ENCODE measurements around the gene ANKRD66.
"Not testable (repeated sequence)": the region's sequence is repeated elsewhere in the genome, so short reads cannot be mapped to it uniquely, and the experiment has no call there.

ANKRD66 gene

DNA sequence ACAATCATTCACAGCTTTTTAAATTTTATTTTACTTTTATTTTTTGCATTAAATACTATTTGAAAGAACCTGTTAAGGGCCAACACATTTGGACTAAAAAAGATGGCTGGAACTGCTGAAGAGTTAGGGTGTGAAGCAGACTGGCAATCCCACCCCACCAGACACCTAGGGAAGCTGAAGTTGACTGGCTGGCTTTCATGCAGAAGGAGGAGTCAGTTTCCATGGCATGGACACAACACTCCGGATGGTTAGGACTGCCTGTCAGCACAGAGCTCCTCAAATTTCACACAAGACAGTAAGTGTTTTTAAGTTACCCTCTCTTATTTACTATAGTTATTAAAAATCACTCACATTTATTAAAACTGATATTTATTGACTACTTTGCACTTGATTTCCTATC lies at the start of gene ANKRD66:
Gene ANKRD66, plus strand, starts transcription at position 238 of the 400 bp plus-strand sequence. CDS start 5,016 bp downstream, outside the sequence.
- DNase-seq (ENCODE audit: low read depth in 1 of 2, low spot score in 1 of 2), result no peak

DNA sequence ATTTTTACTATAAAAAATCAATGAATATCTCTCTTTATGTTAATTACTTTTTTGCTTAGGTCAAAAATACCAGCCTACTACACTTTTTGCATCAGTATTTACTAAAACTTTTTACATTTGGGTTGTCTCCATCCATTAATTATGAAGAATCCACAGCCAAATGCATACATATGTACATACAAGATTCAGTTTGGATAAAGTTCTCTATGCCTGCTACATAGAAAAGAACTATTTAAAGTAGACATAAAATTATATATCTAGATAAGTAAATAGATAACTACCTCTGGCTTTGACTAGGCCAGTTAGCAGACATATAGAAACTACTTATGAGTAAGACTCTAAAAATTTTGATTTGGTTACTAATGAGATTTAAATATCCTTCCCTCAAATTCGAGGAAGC lies 46.8 kb upstream of the ANKRD66 start:
- DNase-seq (ENCODE audit: low read depth in 1 of 2, low spot score in 1 of 2), result no peak

DNA sequence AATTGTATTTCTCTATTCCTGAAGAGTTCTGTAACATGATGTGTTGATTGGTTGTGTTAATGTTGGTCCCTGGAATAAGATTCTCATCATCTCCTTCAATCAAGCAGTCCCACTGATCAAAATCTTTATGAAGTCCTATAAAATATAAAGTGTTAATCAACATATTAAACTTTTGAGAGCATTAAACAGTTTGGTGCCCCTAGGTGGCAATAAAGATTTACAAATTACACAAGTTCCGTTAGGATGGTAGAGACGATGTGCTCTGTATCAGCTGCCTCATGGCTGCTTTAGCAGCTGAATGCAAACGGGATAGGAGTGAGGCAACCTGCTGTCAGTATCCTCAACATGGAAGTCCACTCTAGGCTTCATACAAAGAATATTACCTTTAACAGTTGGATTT lies 42.2 kb upstream of the ANKRD66 start:
- DNase-seq (ENCODE audit: low read depth in 1 of 2, low spot score in 1 of 2), result no peak

DNA sequence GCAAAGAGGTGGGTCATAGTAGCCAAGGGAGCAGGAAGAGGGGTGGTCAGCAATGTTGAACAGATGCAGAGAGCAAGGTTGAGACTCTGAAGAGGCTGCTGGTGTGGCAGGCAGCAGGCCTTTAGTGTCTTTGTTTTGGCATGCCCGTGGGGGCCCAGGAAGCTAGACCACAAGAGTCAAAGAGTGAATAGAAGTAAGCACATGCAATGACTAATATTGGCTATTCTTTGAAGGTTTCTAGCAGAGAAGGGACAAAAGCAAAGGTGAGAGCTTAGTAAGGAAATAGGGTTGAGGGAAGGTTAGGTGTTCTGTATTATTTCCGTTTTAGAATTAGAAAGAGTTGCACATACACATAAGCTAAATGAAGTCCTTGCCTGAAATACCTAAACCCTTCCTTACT lies 40.3 kb upstream of the ANKRD66 start:
- no peak for DNase-seq (ENCODE audit: low read depth in 1 of 2, low spot score in 1 of 2)

DNA sequence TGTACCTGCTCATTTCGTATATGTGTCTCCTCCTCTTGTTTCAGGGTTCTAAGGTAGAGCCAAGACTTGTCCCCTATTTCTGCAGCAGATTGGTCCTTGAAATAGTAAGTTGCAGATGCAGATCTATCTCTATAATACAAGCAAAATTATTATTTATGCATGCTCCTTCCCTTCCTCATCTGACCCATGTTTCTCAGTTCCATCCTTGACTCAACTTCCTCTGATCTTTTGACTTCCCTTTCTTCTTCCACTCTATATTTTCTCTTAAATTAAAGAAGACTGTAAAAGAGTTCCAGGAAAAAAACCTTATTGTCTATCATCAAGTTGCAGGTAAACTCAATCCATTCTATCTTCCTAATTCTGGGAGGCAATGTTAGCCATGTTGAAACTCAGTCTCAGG lies 35.2 kb upstream of the ANKRD66 start:
- no peak for DNase-seq (ENCODE audit: low read depth in 1 of 2, low spot score in 1 of 2)

DNA sequence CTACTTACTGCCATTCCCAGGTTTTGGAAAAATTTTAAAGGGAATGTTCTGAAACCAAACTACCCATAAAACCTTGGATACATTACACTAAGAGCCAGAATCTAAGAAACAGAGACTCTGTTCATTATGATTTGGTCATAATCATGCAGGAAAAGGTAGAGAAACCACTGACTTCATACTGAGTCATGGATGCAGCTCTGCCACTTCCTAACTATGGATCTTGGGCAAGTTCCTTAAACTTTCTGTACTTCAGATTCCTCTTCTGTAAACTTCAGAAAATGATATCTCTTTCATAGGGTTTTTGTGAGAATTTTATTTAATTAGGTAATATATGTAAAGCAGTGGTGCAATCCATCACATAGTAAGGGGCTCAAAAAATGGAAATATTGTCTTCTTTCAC lies 31.6 kb upstream of the ANKRD66 start:
- no peak for DNase-seq (ENCODE audit: low read depth in 1 of 2, low spot score in 1 of 2)

DNA sequence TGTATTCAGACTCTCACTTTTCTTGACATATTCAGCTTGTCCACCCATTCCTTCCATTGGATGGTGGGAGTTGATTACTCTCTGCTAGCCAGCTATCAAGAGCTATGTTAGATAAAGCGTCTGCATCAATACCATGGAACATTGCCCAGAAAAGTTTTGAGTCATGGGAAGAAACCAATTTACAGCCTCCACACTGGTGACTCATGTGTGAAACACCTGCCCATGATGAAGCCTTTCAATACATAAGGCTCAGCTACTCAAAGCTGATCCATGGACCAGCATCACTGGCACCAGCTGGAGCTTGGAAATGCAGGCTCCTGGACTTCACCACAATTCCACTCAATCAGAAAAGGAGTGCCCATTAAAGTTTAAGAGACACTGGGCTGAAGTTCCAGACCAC lies 27.6 kb upstream of the ANKRD66 start:
- no peak for DNase-seq (ENCODE audit: low read depth in 1 of 2, low spot score in 1 of 2)

DNA sequence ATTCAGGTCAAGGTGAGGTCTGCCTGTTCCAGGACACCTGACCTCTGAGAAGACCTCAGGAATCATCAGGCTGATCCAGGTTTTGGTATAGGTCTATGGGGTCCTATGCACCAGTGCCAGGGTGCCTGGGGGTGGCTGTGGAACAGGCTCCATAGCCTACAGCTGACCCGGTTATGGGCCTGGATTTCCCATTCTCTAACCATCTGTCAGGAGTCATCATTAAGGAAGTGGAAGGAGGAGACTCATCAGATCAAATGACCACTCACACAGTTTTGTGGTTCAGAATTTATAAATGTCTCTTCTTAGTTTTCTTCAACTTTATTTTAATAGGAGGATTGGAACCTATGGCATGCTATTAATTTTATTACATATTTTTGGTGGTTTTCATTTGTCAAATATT lies 26.3 kb upstream of the ANKRD66 start:
- no peak for DNase-seq (ENCODE audit: low read depth in 1 of 2, low spot score in 1 of 2)

DNA sequence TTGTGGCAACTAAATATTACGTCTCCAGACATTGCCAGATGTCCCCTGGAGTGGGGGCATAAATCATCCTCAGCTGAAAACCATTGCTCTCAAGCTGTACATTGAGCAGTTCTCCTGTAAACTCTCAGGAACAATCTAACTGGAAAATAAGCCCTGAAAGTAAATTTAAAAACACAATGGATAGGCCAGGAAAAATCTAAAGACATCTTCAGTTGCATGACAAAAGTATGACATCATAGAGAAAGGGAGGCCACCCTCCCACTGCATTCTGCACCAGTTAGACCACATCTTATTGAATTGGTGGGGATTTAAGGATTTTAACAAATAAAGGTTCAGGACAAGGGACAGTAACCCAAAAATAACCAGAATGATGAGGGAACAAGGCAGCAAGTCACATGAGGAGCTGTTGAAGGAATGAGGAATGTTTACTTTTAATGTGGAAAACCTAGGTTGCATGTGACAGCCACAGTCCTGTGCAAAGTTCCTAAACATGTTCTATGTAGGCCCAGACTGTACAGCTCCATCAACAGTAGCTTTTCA lies 16.9 kb upstream of the ANKRD66 start:
- no peak for DNase-seq (ENCODE audit: low read depth in 1 of 2, low spot score in 1 of 2)

DNA sequence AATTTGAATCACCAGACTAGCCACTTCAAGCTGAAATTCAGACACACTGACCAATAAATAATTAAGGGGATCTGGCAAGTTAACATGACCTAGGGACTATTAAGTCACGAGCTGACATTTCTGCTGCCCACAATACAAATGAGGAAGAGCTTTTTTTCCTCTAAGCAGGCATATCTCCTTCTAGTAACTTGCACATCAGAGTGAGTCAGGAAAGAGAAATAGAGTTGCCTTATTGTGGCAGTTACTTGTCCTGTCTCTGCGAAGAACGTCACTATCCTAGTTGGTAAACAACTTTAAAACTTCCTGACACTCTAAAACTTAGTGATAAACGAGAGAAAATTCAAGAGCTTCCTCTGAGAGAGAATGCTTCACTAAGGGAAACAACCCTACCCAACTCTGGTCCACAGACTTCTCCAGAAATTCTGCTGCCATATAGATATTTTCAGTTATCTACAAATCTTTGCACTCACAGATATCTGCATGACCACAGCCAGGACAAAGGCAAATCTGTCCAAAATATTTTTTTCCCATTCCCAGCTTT lies 15.7 kb upstream of the ANKRD66 start:
- no peak for DNase-seq (ENCODE audit: low read depth in 1 of 2, low spot score in 1 of 2)

DNA sequence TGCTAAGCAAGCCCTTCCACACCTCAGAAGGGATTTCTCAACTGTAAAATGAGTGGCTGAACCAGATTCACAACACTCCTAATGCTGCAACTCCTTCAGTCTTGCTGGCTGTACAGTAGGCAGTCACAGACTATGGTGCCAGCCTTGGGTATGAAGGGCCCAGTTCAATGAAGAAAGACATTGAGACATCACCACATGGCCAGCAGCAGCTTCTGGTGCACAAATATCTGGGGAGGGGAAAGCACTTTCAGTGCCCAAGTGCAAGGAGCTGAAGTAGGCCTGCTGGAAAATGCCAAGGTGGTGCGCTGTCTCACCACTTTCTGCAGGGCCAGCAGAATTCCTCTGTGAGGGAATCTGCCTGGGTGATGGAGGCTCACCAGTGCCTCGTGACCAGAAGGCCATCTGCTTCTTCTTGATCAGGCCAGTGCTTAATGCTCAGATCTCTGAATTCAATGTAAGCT lies 13.4 kb upstream of the ANKRD66 start:
- no peak for DNase-seq (ENCODE audit: low read depth in 1 of 2, low spot score in 1 of 2)

DNA sequence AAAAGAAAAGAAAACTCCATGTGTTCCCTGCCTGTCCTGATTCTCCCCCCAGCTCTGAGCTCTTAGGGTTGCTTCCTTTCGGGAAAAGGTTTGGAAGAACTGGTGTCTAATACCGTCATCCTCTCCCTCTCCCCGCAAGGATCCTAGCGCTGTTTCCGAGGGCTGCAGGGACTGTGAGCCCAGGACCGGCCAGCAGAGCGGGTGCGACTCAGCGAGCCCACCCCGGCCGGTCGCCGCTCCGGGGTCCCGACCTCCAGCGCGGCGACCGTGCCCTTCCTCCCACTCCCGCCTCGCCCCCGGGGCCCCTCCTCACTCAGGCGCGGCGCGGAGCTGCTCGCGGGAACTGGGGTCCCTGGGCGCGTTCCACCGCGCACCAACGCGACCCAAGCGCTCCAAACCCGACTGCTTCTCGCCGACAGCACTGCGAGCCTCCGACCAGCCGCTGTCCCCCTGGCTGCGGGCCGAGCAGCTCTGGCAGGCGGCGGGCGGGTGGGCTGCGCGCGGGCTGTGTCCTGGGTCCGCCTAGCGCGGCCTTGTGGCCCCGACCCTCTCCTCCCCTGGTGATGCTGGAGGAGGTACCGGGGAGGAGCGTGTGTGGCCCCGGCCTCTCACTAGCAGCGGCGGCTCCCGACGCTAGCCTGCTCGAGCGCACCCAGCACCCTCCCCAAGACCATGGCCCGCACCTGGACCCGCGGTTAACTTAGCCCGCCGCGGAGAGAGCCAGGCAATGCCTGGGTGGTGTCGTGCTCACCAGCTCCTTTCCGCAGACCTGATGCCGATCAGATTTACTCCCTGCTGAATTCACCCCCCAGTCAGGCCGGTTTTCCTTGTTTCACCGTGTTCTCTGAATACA lies 11.6 kb upstream of the ANKRD66 start, which contains the start of gene PLA2G7:
Gene PLA2G7, minus strand, starts transcription at position 509 of the 853 bp plus-strand sequence. CDS start 12,484 bp downstream, outside the sequence.
- no peak for DNase-seq (ENCODE audit: low read depth in 1 of 2, low spot score in 1 of 2)

DNA sequence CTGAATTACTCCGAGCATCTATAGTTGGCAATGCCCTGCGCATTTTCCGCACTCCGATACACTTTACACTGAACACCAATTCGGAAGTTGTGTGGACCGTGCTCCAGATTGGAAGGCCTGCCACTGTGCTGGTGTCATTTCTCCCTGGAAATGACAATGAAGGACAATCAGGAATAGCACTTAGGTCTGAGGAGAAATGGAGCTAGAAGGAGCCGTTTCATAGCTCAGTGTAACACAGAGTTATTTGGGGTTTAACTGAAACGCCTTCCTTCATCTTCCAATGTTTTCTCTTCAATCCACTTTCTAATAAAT lies 11.1 kb upstream of the ANKRD66 start:
- DNase-seq (ENCODE audit: low read depth in 1 of 2, low spot score in 1 of 2), result no peak

DNA sequence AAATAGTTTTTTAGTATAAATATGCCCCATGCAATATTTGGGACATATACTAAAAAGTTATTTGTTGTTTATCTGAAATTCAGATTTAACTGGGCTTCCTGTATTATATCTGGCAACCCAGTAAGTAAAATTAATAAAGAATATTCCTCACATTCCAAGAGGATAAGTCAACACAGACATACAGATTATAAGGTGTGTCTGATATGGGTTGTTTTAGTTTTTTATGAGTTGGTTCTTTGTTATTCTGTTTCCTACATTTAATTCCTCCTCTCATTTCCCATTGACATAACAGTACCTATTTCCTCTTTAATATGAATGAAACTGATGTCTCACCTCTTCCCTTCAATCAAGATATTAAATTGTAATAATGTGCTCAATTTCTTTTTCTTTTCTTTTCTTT lies 9.8 kb upstream of the ANKRD66 start:
- no peak for DNase-seq (ENCODE audit: low read depth in 1 of 2, low spot score in 1 of 2)

DNA sequence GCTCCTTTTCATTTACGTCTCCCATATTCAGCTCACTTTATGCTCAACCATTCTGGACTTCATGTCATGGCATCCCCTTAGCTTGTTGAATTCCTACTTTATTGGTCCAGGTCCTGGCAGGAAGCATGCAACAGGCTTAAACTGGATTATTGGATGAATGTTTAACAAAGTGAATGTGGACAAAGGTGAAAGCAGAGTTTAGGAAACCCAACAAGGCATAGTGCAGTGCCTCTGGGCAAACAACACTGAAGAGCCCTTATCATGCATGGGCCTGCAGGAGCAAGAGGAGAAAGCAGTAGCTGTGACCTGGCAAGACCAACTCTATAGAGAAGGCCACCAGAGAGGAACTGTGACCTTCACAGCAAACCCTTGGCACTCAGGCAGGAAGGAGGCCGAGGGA lies 5.3 kb upstream of the ANKRD66 start:
- DNase-seq (ENCODE audit: low read depth in 1 of 2, low spot score in 1 of 2), result no peak

DNA sequence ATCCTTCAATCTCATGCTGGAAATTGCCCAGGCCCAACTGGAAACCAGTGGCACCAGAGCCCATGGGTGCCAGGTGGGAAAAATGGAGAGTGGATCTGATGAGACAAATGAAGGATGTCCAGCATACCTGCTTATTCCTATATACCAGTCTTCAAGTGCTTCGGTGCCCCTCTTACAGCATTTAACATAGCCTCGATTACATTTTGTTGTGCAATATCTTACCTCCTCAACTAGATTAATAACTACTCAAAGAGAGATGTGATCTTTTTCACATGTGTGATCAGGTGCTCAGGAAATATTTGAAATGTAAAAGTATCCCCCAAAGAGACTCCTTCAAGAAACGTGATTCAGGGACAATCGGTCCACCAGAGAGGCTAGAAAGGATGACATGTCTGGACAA lies 4.8 kb upstream of the ANKRD66 start:
- no peak for DNase-seq (ENCODE audit: low read depth in 1 of 2, low spot score in 1 of 2)

DNA sequence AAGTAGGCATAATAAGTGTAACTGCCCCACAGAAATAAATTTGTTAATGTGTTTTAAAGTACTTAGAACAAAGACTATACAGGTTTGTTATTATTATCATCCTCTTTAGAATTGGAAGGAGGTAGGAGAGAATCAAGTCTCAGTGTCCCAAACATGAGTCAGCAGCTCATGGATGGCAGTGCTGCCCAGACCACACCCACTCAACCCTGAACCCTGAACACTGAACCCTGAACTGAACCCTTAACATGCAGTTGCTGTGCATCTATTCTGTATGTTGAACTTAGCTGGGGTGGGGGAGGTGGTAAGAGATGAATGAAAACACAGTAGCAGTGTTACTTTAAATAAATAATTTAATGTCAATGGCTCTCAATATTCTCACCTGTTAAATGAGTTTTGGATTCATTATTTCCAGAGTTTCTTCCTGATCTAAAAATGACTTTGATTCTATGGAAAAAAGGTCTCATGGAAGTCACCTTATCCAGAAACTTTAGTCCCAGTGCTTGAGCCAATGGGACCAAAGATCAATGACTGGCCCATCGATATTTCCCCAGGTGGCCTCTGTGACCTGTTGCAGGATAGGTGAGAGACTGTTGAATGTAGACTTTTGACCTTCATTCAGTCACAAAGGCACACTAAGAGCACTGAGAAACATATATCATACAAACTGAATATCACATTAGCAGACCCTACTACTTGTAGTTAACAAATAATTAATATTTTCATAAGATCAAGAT lies 3.1 kb upstream of the ANKRD66 start:
- DNase-seq (ENCODE audit: low read depth in 1 of 2, low spot score in 1 of 2), result no peak

DNA sequence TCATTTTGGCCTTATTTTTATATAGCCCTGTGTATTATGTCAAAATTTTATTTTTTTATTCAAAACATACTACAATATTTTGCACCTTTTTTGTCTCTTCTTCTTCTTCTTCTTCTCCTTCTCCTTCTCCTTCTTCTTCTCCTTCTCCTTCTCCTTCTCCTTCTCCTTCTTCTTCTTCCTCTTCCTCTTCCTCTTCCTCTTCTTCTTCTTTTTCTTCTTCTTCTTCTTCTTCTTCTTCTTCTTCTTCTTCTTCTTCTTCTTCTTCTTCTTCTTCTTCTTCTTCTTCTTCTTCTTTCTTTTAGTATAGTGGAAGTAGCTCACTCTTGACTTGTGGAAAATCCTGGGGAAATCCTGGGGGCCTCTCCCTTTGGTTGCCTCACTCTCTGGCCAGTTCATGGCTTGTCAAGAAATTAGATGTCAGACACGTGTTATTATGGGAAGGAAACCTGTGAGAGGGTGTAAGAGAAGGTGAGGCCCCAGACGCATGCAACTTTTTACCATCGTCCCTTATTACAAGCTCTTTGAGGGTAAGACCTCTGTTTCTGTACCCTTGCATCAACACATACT lies 2.5 kb upstream of the ANKRD66 start:
- not testable (repeated sequence) for DNase-seq (ENCODE audit: low read depth in 1 of 2, low spot score in 1 of 2)

DNA sequence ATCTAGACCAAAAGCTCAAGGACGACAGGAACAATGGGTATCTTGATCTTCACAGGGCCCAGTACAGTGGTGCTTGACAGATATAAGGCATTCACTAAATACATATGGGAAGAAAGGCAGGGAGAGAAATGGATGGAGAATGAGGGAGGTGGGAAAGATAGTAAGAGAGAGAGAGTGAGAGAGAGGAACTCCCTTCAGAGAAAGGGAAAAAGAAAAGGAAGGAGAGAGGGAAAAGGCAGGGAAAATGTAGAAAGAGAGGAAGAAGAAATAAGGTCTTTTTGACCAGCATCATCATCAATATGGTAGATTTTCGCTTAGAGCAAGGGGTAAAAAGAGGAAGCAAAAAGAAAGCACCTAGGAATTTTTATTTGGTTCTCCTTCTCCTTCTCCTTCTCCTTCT lies 760 bp upstream of the ANKRD66 start:
- no peak for DNase-seq (ENCODE audit: low read depth in 1 of 2, low spot score in 1 of 2)

DNA sequence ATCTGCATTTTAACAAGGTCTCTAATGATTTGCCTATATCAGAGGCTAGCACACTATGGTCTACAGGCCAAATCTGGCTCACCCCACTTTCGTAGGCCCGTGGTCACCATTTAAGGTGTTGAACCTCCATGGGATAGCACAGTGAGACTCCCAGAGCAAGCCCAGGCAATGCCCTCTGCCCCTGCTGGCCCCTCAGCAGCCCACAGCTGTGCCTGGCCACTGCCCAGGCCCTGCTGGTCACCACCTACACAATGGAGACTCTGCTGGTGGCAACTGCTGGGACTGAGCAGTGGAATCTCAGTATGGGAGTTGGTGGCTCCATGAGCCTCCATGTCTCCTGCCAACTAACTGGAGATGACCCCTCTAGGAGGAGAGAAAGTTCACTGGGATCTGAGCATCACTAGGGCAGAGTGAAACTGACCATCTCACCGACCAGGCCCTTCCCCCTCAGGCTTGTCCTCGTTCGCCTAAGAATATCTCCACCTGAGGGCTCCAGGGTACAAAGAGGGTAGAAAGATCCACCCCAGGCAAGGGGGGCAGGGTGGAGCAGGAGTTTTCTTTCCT lies 2.3 kb downstream of the ANKRD66 start:
- no peak for DNase-seq (ENCODE audit: low read depth in 1 of 2, low spot score in 1 of 2)

DNA sequence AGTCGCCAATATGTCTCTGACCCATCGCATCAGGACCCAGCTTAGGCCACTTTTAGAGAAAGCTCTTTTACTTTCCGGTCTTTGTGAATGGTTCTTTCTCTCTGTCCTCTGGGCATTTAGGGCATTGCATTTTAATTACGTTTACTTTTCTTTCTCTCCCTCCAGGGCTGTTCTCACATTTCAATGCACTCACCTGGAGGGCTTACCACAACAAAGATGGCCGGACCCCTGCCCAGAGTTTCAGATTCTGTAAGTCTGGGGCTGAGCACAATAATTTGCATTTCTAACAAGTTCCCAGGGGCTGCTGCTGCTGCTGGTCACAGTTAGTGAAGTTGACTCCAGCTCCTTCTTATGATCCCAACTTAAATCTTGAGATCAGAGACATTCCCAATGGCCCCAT lies 3.0 kb downstream of the ANKRD66 start:
- no peak for DNase-seq (ENCODE audit: low read depth in 1 of 2, low spot score in 1 of 2)
